Cardiac muscle cell (in vitro differentiated cells and primary cell): ENCODE results near the gene ERICH6. TPM values are rescaled to one million over a fixed set of nuclear protein-coding genes. Genes with fewer than 3 reads are reported as not detected.

Source experiments
- DNase-seq, 2 donors: peaks; one replicate each; pipeline versions ENCODE4 v3.0.0 to v3.0.0-alpha.2; 2010 to 2017; ENCODE audit warnings: low read depth in 1 of 2, low spot score in 1 of 2
- H3K27ac ChIP-seq: fragments of 200-600 bp; sonication (generic); 2 replicates; pipeline ENCODE4 v1.5.1; 2016
- H3K27me3 ChIP-seq: fragments of 200-600 bp; sonication (generic); 2 replicates; pipeline ENCODE4 v1.6.0; 2016; ENCODE audit warnings: control low read depth
- H3K36me3 ChIP-seq: fragments of 200-600 bp; sonication (generic); 2 replicates; pipeline ENCODE4 v1.5.1; 2016; ENCODE audit warnings: control low read depth
- H3K4me1 ChIP-seq: fragments of 200-600 bp; sonication (generic); 2 replicates; pipeline ENCODE4 v1.8.1; 2017; ENCODE audit warnings: low read depth, mild to moderate bottlenecking, mixed run types
- H3K4me3 ChIP-seq: fragments of 200-600 bp; sonication (generic); 2 replicates; pipeline ENCODE4 v1.5.1; 2016; ENCODE audit warnings: mild to moderate bottlenecking
- H3K9me3 ChIP-seq: fragments of 200-600 bp; sonication (generic); 2 replicates; pipeline ENCODE4 v1.5.1; 2017; ENCODE audit warnings: low read depth, mild to moderate bottlenecking, control low read depth
- polyA plus RNA-seq: library from polyadenylated mRNA; unstranded; fragments of >200 nt; fragmentation: Nextera tagmentation; extraction: Ambion mirVana; gene quantifications from 2 replicates; pipeline ENCODE4 v1.2.1, GENCODE V29; 2016
- total RNA-seq: library from RNA; depleted of rRNA; stranded (reverse); fragments of >200 nt; gene quantifications from 2 replicates; pipeline ENCODE4 v1.2.3, GENCODE V29; 2016
- TF ChIP-seq, protein P1 (sequence below): IDR thresholded peaks from 2 replicates; pipeline ENCODE4 v1.5.1; 2012; ENCODE audit warnings: low read depth, mild to moderate bottlenecking, low read length

ERICH6 gene
- total and polyA plus RNA-seq, 2 experiments from 2014 or later, result 0.44 TPM; not detected in 1

DNA sequence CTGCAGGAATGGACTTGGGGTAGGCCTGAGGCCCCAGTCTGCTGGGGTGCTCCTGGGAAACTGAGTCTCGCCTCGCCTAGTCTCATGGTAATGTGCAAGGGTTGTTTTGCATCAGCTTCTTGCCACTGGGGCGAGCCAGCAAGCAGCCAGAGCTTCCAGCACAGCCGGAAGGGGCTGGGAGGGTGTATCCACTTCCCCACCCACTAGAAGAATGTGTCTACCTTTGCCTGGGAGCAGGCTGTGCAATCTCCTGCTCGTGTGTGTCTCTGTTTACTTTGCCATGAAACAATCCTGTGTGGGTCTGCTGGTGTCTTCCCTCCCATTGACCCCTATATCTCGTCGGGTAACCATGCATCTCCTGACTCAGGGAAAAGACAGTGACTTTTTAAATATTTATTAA, 21.8 kb upstream of the ERICH6 start:
- Histone ChIP-seq H3K4me3 (no peak overlapping the region), H3K36me3 (no peaks in the 10 kb centered on the region), H3K9me3 (no peaks in the 10 kb centered on the region), H3K27me3 (no peaks in the 10 kb centered on the region), H3K27ac (no peak overlapping the region), H3K4me1 (no peaks in the 10 kb centered on the region)
- no peak for DNase-seq
- TF ChIP-seq, protein P1, sequence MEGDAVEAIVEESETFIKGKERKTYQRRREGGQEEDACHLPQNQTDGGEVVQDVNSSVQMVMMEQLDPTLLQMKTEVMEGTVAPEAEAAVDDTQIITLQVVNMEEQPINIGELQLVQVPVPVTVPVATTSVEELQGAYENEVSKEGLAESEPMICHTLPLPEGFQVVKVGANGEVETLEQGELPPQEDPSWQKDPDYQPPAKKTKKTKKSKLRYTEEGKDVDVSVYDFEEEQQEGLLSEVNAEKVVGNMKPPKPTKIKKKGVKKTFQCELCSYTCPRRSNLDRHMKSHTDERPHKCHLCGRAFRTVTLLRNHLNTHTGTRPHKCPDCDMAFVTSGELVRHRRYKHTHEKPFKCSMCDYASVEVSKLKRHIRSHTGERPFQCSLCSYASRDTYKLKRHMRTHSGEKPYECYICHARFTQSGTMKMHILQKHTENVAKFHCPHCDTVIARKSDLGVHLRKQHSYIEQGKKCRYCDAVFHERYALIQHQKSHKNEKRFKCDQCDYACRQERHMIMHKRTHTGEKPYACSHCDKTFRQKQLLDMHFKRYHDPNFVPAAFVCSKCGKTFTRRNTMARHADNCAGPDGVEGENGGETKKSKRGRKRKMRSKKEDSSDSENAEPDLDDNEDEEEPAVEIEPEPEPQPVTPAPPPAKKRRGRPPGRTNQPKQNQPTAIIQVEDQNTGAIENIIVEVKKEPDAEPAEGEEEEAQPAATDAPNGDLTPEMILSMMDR, result no peak

DNA sequence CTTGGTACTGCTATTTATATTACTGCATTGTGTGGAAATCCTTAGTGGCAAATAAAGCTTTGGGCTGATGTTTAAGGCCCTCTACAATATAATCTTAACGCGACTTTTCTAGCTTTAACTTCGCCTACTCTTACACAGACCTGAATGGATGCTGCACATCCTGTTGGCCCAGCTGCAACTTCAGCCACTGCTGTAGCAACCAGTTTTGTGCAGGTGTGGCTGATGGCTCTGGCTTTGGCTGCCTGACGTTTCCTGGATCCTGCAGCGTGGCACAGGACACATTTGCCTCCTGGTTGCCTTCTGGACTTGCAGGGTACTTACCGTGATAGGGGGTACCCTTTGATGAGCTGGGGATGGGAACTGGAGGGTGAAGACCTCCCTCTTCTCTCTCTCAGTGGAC, 20.2 kb upstream of the ERICH6 start:
- H3K4me3 ChIP-seq, result no peak overlapping the region

DNA sequence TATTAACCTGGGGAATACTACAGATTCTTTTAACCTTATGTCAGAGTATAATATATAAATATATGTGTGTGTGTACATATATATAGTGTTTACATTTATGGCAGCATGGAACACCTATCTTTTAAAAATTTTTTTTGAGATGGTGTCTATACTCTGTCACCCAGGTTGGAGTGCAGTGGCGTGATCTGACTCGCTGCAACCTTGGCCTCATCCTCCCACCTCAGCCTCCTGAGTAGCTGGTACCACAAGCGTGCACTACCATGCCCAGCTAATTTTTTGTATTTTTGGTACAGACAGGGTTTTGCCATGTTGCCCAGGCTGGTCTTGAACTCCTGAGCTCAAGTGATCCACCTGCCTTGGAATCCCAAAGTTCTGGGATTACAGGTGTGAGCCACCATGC, 18.5 kb upstream of the ERICH6 start:
- Histone ChIP-seq H3K27ac (no peak overlapping the region), H3K4me1 (no peaks in the 10 kb centered on the region), H3K36me3 (no peaks in the 10 kb centered on the region), H3K9me3 (no peaks in the 10 kb centered on the region), H3K4me3 (no peak overlapping the region), H3K27me3 (no peaks in the 10 kb centered on the region)
- TF ChIP-seq, protein P1, result no peak
- no peak for DNase-seq

More for the DNA sequence above, 20.2 kb upstream of the ERICH6 start:
- Histone ChIP-seq H3K9me3 (no peaks in the 10 kb centered on the region), H3K36me3 (no peaks in the 10 kb centered on the region), H3K4me1 (no peaks in the 10 kb centered on the region), H3K27me3 (no peaks in the 10 kb centered on the region), H3K27ac (no peak overlapping the region)
- TF ChIP-seq, protein P1, result no peak
- no peak for DNase-seq

DNA sequence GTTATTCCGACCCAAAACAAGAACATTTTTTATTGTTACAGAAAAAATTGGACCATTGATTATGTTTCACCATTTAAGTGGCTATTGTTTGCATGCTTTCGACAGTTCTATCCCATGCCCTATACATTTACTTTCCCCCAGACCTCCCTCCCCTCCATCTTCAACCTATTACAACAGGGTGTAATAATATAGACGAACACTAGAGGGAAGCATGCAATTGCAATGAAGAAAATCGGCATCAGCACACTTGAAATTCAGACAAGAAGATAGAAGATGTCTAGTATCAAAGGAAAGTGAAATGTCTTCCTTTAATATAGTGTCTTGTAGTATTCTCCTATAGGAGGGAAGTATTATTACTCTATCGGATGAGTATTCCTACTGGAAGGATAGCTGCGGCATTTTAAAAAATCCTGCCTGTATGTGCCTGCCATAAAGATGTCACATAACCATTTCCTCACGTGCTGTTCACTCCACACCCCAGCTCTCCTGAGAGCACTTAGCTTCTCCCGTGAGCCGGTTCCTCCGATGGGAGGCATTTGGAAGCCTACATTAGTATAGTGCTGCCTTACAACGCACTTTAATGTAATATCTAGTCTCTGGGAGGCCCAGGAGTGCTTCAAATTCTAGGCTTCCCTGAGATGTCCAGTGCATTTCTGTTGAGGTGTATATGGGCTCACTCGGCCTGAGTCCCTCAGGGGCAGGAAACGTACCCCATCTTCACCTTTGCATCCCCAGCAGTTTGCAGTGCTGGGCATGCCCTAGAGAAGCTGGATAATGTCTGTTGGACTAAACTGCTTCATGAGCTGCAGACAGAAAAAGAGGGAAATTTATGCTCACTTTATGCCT, 17.8 kb upstream of the ERICH6 start:
- no peaks in the 10 kb centered on the region for H3K9me3 ChIP-seq
- no peaks in the 10 kb centered on the region for H3K36me3 ChIP-seq
- no peaks in the 10 kb centered on the region for H3K4me1 ChIP-seq
- no peaks in the 10 kb centered on the region for H3K27me3 ChIP-seq
- peak; percentile 72 to 77 for DNase-seq
- TF ChIP-seq, protein P1, result peak; percentile 70
- no peak overlapping the region for H3K27ac ChIP-seq
- H3K4me3 ChIP-seq, result no peak overlapping the region

DNA sequence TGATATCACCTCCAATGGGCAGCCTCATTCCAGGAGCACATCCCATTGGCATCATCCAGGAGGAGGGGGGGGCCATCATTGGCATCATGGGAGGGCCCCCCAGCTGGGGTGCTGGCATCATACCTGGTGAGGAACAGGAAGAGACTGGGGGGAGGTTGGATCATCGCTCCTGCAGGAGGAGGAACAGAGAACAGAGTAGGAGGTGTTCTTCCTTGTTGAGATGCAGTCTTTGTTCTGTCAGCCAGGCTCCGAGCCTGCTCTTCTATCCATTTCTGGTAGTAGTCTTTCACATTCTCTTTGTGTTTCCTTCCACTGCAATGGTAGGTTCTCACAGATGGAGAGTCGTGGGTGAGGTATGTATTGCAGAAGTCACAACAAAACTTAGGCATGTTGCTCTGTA, 16.7 kb upstream of the ERICH6 start:
- Histone ChIP-seq H3K9me3 (no peaks in the 10 kb centered on the region), H3K4me1 (no peaks in the 10 kb centered on the region), H3K36me3 (no peaks in the 10 kb centered on the region), H3K27ac (no peak overlapping the region), H3K4me3 (no peak overlapping the region), H3K27me3 (no peaks in the 10 kb centered on the region)
- DNase-seq, result no peak
- TF ChIP-seq, protein P1, result no peak
